LNCaP clone FGC (cell line): ENCODE results near the gene TK1.
"Not testable (repeated sequence)": the region's sequence is repeated elsewhere in the genome, so short reads cannot be mapped to it uniquely, and the experiment has no call there.

Source experiments
- DNase-seq: peaks from one replicate; pipeline ENCODE4 v3.0.0-alpha.2; 2011; ENCODE audit warnings: low read depth
- H3K4me3 ChIP-seq: 2 replicates; pipeline ENCODE4 v1.5.1; 2011; ENCODE audit warnings: mild to moderate bottlenecking, low read depth, low read length, control low read depth
- CTCF ChIP-seq: IDR thresholded peaks from 2 replicates; pipeline ENCODE4 v1.5.1; 2012; ENCODE audit warnings: mild to moderate bottlenecking; ENCODE audit not compliant: control insufficient read depth, insufficient read depth; ENCODE audit errors: extremely low read depth

The TK1 gene

GRCh38 chr17:78142119-78142861 is 44.6 kb downstream of the TK1 start:
- H3K4me3 ChIP-seq = no peak overlapping the region
- no peak for TF ChIP-seq CTCF
- DNase-seq = peak; percentile 50

DNA sequence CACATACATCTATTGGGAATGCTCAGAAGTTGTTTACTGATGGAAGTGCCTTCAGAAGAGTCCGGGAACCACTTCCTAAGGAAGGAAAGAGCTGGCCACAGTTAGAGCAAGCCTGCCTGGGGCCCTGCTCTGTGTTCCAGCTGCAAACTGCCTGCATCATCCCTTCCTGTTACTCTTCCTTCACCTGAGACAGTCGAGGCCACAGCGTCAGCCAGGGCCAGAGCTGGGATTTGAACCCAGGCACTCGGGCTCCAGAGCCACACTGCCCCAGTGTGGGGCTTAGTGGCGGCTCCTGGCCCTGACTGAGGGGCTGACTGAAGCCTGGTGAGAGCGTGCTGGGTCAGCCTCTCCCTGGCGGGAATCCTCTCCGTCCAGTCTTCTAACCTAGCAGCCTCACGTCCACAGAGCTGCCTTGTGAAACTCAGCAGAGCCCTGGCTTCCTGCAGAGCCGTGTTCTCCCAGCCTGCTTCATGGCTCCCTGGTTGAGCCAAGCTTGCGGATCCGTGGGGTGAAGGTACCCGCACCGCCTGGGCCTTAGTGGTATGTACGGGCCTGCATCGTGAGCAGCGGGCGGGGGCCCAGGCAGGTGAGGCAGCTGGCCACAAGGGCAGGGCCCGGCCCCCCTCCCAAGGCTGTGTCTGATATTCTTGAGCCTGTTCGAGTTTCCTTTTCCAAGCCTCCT is 45.3 kb downstream of the TK1 start:
- H3K4me3 ChIP-seq = no peak overlapping the region
- no peak for TF ChIP-seq CTCF
- no peak for DNase-seq

DNA sequence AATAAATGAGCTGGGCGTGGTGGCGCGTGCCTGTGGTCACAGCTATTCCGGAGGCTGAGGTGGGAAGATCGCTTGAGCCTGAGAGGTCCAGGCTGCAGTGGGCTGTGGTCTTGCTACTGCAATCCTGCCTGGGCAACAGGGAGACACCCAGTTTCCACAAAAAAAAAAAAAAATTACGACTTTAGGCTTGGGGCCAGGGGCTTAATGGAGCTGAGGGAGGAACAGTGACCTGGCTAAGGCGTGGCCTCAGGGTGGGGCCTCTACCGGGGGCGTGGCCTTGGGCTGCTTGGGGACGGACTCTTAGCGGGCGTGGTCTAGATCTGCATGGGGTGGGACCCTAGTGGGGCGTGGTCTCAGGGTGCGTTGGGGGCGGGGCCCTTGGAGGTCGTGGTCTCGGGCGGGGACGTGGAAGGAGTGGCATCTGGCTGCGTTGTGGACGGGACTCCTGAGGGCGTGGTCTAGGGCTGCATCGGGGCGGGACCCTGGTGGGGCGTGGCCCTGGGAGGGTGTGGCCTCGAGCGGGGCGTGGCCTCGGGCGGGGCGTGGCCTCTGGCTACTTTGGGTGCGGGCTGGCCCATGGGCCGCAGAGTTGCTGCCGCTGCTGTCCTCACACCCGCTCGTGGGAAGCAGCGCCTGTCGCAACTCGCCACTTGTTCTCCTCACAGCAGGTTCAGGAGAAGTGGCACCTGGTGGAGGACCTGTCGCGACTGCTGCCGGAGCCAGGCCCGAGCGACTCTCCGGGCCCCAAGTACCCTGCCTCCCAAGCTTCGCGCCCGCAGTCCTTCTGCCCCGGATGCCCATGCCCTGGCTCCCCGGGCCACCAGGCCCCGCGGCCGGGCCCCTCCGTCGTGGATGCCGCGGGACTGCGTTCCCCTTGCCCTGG is 46.4 kb downstream of the TK1 start:
- peak; percentile 91 for DNase-seq
- no peak overlapping the region for H3K4me3 ChIP-seq
- TF ChIP-seq CTCF = no peak

- not testable (repeated sequence) for H3K4me3 ChIP-seq, DNase-seq
Observed at GRCh38 chr17:78139861-78140168, 47.0 kb downstream of the TK1 start.

DNA sequence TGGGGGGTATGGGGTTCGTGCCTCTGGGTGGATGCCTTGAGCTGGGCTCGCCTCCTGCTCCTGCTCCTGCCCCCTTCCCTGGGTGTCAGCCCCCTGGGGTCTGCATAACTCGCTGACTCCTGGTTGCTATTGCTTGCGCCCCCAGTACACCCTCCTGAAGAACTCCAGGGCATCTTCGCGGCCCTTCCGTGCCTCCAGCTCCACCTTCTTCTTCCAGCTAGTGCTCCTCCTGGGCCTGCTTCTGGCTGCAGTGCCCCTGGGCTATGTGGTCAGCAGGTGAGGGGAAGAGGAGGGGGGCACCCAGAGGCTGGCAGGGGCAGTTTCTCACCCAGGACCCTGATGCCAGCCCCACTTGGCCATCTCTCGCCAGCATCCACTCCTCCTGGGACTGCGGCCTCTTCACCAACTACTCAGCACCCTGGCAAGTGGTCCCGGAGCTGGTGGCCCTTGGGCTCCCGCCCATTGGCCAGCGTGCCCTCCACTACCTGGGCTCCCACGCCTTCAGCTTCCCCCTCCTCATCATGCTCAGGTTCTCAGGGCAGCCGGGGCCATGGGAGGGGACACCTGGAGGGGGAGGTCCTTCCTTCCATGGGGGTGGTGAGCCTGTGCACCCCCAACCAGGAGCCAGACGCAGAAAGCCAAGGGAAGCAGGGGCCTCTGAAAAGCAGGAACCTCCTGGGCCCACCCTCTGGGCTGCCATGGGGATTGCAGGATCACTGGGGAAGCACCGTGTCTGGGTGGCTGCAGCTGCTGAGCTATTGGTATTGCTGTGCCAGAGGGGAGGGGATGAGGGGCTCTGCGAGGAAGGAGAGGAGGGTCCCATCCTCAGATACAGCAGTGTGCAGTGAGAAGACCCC is 48.4 kb downstream of the TK1 start:
- DNase-seq = no peak
- H3K4me3 ChIP-seq = no peak overlapping the region
- TF ChIP-seq CTCF = no peak

- TF ChIP-seq CTCF = peak; percentile 42; the same call in 1 of the 2 replicates
- no peak for DNase-seq
- no peak overlapping the region for H3K4me3 ChIP-seq
Observed at GRCh38 chr17:78137392-78138203, 49.3 kb downstream of the TK1 start.
